ENCODE data around the gene ZMYND8.

- TF ChIP-seq CHD1 (IDR thresholded peaks at IDR 0.05; ENCODE audit: low read depth, low read length), result no peak
- no peak for TF ChIP-seq CTCF (conservative IDR thresholded peaks at IDR 0.05; ENCODE audit: low read depth, low read length)
- no peak for TF ChIP-seq USF2 (IDR thresholded peaks at IDR 0.05; ENCODE audit: low read depth, low read length)
- no peak for TF ChIP-seq RFX5 (IDR thresholded peaks at IDR 0.05; ENCODE audit: low read depth, low read length)
- no peak for TF ChIP-seq MXI1 (IDR thresholded peaks at IDR 0.05; ENCODE audit: borderline replicate concordance, low read depth, low read length)
- TF ChIP-seq POLR2A (IDR thresholded peaks at IDR 0.05; ENCODE audit: low read depth, low read length), result no peak
- no peak for TF ChIP-seq MAFK (IDR thresholded peaks at IDR 0.05; ENCODE audit: low read depth, low read length)
- TF ChIP-seq SMC3 (IDR thresholded peaks at IDR 0.05; ENCODE audit: low read depth, low read length), result no peak
- no peak for TF ChIP-seq CEBPB (IDR thresholded peaks at IDR 0.05; ENCODE audit: low read depth, low read length)
- TF ChIP-seq NFE2L2 (IDR thresholded peaks at IDR 0.05; ENCODE audit: low read depth, low read length), result no peak
- no peak for TF ChIP-seq RAD21 (IDR thresholded peaks at IDR 0.05; ENCODE audit: low read length)
Measured at GRCh38 chr20:47195573-47195972, 160.9 kb downstream of the ZMYND8 start.

All from IMR-90 (cell line).